HEK293T (cell line): ENCODE results near the gene MS4A1.

Experiments used
- ARNT ChIP-seq: fragments of 450-650 bp; IDR thresholded peaks from 2 replicates; pipeline ENCODE4 v1.6.1; 2017; ENCODE audit warnings: mild to moderate bottlenecking
- BHLHE40 ChIP-seq: fragments of 450-650 bp; IDR thresholded peaks from 2 replicates; pipeline ENCODE4 v1.6.1; 2016; ENCODE audit warnings: mild to moderate bottlenecking, moderate library complexity, borderline replicate concordance
- CTBP1 ChIP-seq: fragments of 450-650 bp; IDR thresholded peaks from 2 replicates; pipeline ENCODE4 v1.6.1; 2016; ENCODE audit warnings: borderline replicate concordance
- ELF4 ChIP-seq: fragments of 450-650 bp; IDR thresholded peaks from 2 replicates; pipeline ENCODE4 v1.6.1; 2017; ENCODE audit warnings: antibody characterized with exemption
- FOXA1 ChIP-seq: fragments of 450-650 bp; IDR thresholded peaks from 2 replicates; pipeline ENCODE4 v1.6.1; 2016; ENCODE audit warnings: mild to moderate bottlenecking
- FOXK2 ChIP-seq: fragments of 450-650 bp; IDR thresholded peaks from 2 replicates; pipeline ENCODE4 v1.6.1; 2016; ENCODE audit warnings: mild to moderate bottlenecking
- FOXM1 ChIP-seq: fragments of 450-650 bp; IDR thresholded peaks from 2 replicates; pipeline ENCODE4 v1.6.1; 2017; ENCODE audit warnings: mild to moderate bottlenecking, borderline replicate concordance
- HDGF ChIP-seq: fragments of 450-650 bp; IDR thresholded peaks from 2 replicates; pipeline ENCODE4 v1.6.1; 2017; ENCODE audit warnings: antibody characterized with exemption, borderline replicate concordance
- PKNOX1 ChIP-seq: fragments of 450-650 bp; IDR thresholded peaks from 2 replicates; pipeline ENCODE4 v1.6.1; 2016
- SP1 ChIP-seq: fragments of 450-650 bp; IDR thresholded peaks from 2 replicates; pipeline ENCODE4 v1.6.1; 2017
- SUZ12 ChIP-seq: fragments of 450-650 bp; IDR thresholded peaks from 2 replicates; pipeline ENCODE4 v1.6.1; 2016; ENCODE audit warnings: mild to moderate bottlenecking
- TARDBP ChIP-seq: fragments of 450-650 bp; IDR thresholded peaks from 2 replicates; pipeline ENCODE4 v1.6.1; 2016
- ZNF384 ChIP-seq: fragments of 450-650 bp; IDR thresholded peaks from 2 replicates; pipeline ENCODE4 v1.6.1; 2016

DNA sequence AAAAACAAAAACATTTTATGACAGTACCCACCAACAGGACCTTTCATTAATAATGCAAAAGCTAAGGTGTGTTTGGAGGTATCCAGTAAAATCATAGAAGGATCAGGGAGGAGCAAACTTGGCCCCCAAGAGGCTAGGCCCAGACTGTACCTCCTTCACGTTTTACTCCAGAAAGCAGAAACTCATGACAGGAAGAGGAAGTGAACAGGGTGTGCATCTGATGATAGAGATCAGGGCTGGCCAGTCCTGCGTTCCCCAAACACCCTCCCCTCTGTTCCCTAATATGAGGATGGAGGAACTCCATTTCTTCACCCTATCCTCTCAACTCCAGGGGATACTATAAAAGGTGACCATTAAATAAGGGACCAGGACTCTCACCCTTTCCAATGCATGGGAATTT is 26.7 kb downstream of the MS4A1 start:
- TF ChIP-seq CTBP1 (no peak), HDGF (no peak), SUZ12 (no peak), TARDBP (no peak), FOXA1 (no peak), PKNOX1 (no peak), ELF4 (no peak), BHLHE40 (no peak), ARNT (no peak), FOXM1 (no peak), SP1 (no peak), ZNF384 (no peak), FOXK2 (no peak)
